Esophagus squamous epithelium (tissue), 5 donors: Measurements from ENCODE around the gene STN1. TPM values are rescaled to one million over a fixed set of nuclear protein-coding genes. Genes with fewer than 3 reads are reported as not detected.

ENCODE experiments used
- DNase-seq: peaks from one replicate; lab custom pipeline; 2025; lab: John Stamatoyannopoulos, UW
- H3K27ac ChIP-seq, 4 donors: fragments of 200-600 bp; sonication (generic); one replicate each; pipeline ENCODE4 v1.5.1; 2016 to 2019; ENCODE audit warnings: mild to moderate bottlenecking in 1 of 4
- H3K27me3 ChIP-seq, 4 donors: fragments of 200-600 bp; sonication (generic); 1 replicate in 3 of 4; 2 replicates in 1 of 4; pipeline versions ENCODE4 v1.5.1 to v1.6.0; 2017 to 2021; ENCODE audit warnings: antibody characterized with exemption in 1 of 4
- H3K36me3 ChIP-seq, 3 donors: fragments of 200-600 bp; sonication (generic); one replicate each; pipeline ENCODE4 v1.5.1; 2016 to 2019
- H3K4me1 ChIP-seq, 3 donors: fragments of 200-600 bp; sonication (generic); one replicate each; pipeline ENCODE4 v1.5.1; 2017 to 2019
- H3K4me3 ChIP-seq, 4 donors: fragments of 200-600 bp; sonication (generic); 1 replicate in 3 of 4; 2 replicates in 1 of 4; pipeline ENCODE4 v1.5.1; 2016 to 2019; ENCODE audit warnings: mild to moderate bottlenecking in 2 of 4, moderate library complexity in 1 of 4
- H3K9me3 ChIP-seq, 3 donors: fragments of 200-600 bp; sonication (generic); one replicate each; pipeline ENCODE4 v1.5.1; 2016 to 2019
- POLR2A ChIP-seq, 4 donors: fragments of 450-650 bp; IDR thresholded peaks; one replicate each; pipeline ENCODE4 v1.6.1; 2017; ENCODE audit warnings: antibody characterized with exemption in 4 of 4, mild to moderate bottlenecking in 4 of 4, moderate library complexity in 3 of 4
- WGBS, 2 donors: methylation state at CpG; one replicate each; pipeline ENCODE4 v1.1.5; 2018; 5-methylcytosine and 5-hydroxymethylcytosine counted together
- intact Hi-C: fragments of 100-400 bp; cut with DNase I; formaldehyde crosslinking; loops from one replicate; pipeline ENCODE4 v1.15.0; 2022
- total RNA-seq, 4 donors: library from RNA; depleted of rRNA; stranded (reverse); fragments of >200 nt; gene quantifications; one replicate each; pipeline ENCODE4 v1.1.0, GENCODE V29; 2016
- TF ChIP-seq, protein P1 (sequence below), 6 experiments: fragments of 450-650 bp in 4 of 6; fragments of 200-600 bp in 2 of 6; sonication (generic) in 2 of 6; IDR thresholded peaks; one replicate each; pipeline ENCODE4 v1.5.1; 2016 to 2019; ENCODE audit warnings: antibody characterized with exemption in 6 of 6, mild to moderate bottlenecking in 4 of 6, moderate library complexity in 4 of 6
- donor health status: DM: yes; HTN: yes; CAD: no.

The STN1 gene
- total RNA-seq, 4 donors from 2014 or later = 20.4 to 52.8 (median 32.5) TPM

- DNase-seq = no peak
Measured at GRCh38 chr10:103958996-103959395, 41.0 kb upstream of the STN1 start.

GRCh38 chr10:103954543-103954942, 36.6 kb upstream of the STN1 start:
- no peak for DNase-seq
- intact Hi-C loops = no loop called here
- H3K4me3 ChIP-seq = no peak overlapping the region
- 88 to 95% methylated on average over 1 of the region's 1 CpG for WGBS, 2 donors
- TF ChIP-seq, protein P1, sequence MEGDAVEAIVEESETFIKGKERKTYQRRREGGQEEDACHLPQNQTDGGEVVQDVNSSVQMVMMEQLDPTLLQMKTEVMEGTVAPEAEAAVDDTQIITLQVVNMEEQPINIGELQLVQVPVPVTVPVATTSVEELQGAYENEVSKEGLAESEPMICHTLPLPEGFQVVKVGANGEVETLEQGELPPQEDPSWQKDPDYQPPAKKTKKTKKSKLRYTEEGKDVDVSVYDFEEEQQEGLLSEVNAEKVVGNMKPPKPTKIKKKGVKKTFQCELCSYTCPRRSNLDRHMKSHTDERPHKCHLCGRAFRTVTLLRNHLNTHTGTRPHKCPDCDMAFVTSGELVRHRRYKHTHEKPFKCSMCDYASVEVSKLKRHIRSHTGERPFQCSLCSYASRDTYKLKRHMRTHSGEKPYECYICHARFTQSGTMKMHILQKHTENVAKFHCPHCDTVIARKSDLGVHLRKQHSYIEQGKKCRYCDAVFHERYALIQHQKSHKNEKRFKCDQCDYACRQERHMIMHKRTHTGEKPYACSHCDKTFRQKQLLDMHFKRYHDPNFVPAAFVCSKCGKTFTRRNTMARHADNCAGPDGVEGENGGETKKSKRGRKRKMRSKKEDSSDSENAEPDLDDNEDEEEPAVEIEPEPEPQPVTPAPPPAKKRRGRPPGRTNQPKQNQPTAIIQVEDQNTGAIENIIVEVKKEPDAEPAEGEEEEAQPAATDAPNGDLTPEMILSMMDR (IDR thresholded peaks at IDR 0.05) = no peak
- no peaks in the 10 kb centered on the region for H3K36me3 ChIP-seq
- H3K4me1 ChIP-seq = peaks cover 0 to 19% (median 10%) of the 10 kb centered on the region in 3 donors
- no peaks in the 10 kb centered on the region for H3K27me3 ChIP-seq
- H3K27ac ChIP-seq = no peak overlapping the region
- H3K9me3 ChIP-seq = no peaks in the 10 kb centered on the region

More at GRCh38 chr10:103958996-103959395, 41.0 kb upstream of the STN1 start:
- Histone ChIP-seq H3K4me1 (peaks cover 0 to 21% (median 10%) of the 10 kb centered on the region in 3 donors), H3K27ac (peak overlapping the region in 2 of 4 donors; percentile 23 to 26), H3K4me3 (no peak overlapping the region), H3K36me3 (no peaks in the 10 kb centered on the region), H3K9me3 (no peaks in the 10 kb centered on the region), H3K27me3 (no peaks in the 10 kb centered on the region)
- 38 to 63% methylated on average over 2 of the region's 2 CpGs for WGBS, 2 donors
- TF ChIP-seq, protein P1 (IDR thresholded peaks at IDR 0.05) = no peak
- no peak for TF ChIP-seq POLR2A (IDR thresholded peaks at IDR 0.05)
- intact Hi-C loops = no loop called here

DNA sequence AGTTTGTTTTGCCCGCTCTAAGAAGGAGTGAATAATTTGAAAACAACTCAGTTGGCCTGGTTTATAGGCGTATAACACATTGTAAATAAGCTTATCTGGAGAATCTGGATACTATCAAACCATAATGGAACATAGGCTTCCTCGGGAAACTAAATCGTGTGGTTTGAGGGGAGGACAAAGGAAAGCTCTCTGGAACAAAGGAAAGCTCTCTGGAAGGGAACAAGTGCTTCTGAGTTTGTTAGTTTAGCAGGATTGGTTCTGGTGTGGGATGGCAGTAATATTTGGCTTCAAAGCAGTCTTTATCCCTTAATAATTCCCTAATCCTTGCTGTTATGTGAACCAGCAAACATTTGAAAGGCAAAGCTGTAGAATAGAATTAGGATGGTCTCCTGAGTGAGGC, 34.0 kb upstream of the STN1 start:
- TF ChIP-seq, protein P1 (IDR thresholded peaks at IDR 0.05) = no peak
- TF ChIP-seq POLR2A (IDR thresholded peaks at IDR 0.05) = no peak
- WGBS, 2 donors = 61 to 69% methylated on average over 4 of the region's 4 CpGs
- H3K9me3 ChIP-seq = no peaks in the 10 kb centered on the region
- no peak overlapping the region for H3K4me3 ChIP-seq
- H3K36me3 ChIP-seq = no peaks in the 10 kb centered on the region
- H3K27ac ChIP-seq = no peak overlapping the region
- no peaks in the 10 kb centered on the region for H3K27me3 ChIP-seq
- intact Hi-C loops = no loop called here
- no peaks in the 10 kb centered on the region for H3K4me1 ChIP-seq
- DNase-seq = no peak

DNA sequence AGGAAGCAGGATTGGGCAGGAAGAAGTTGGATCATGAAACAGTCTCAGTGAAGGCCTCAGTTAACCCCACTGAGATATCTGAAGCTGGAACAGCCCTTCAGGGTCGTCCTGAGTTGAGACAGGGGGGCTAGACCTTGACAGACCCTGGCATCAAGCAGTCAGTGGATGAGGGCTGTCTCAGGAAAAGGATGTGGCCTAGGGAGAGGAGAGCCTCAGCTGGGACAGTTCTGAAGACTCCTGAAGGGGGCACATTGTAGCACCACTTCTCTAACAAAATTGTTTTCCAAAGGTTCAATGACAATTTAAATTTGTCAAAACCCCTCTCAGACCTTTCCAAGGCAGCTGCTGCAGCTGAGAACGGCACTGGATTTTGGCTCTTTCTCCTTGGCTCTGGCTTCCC, 33.2 kb upstream of the STN1 start:
- H3K36me3 ChIP-seq = no peaks in the 10 kb centered on the region
- 72 to 78% methylated on average over 2 of the region's 2 CpGs for WGBS, 2 donors
- H3K27me3 ChIP-seq = no peaks in the 10 kb centered on the region
- no peak overlapping the region for H3K4me3 ChIP-seq
- TF ChIP-seq, protein P1 (IDR thresholded peaks at IDR 0.05) = no peak
- TF ChIP-seq POLR2A (IDR thresholded peaks at IDR 0.05) = no peak
- intact Hi-C loops = no loop called here
- H3K4me1 ChIP-seq = no peaks in the 10 kb centered on the region
- H3K9me3 ChIP-seq = no peaks in the 10 kb centered on the region
- H3K27ac ChIP-seq = no peak overlapping the region
- no peak for DNase-seq

DNA sequence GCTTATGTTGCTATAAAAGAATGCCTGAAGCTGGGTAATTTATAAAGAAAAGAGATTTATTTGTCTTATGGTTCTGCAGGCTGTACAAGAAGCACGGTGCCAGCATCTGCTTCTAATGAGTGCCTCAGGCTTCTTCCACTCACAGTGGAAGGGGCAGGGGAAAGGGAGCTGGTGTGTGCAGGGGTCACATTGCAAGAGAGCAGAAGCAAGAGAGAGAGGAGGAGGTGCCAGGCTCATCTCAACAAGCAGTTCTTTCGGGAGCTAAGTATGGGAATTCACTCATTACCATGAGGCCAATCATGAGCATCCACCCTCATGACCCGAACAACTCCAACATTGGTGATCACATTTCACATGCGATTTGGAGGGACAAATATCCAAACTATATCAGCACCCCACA, 31.7 kb upstream of the STN1 start:
- TF ChIP-seq, protein P1 (IDR thresholded peaks at IDR 0.05) = no peak
- TF ChIP-seq POLR2A (IDR thresholded peaks at IDR 0.05) = no peak
- 75 to 79% methylated on average over 4 of the region's 4 CpGs for WGBS, 2 donors
- Histone ChIP-seq H3K9me3 (no peaks in the 10 kb centered on the region), H3K4me3 (no peak overlapping the region), H3K36me3 (no peaks in the 10 kb centered on the region), H3K27ac (no peak overlapping the region), H3K4me1 (no peaks in the 10 kb centered on the region), H3K27me3 (no peaks in the 10 kb centered on the region)
- intact Hi-C loops = no loop called here
- no peak for DNase-seq
